Glutamatergic neuron (in vitro differentiated cells): ENCODE results near the gene LMO7. TPM values are rescaled to one million over a fixed set of nuclear protein-coding genes. Genes with fewer than 3 reads are reported as not detected.

Experiments used
- DNase-seq: peaks from one replicate; pipeline ENCODE4 v3.0.0; 2022
- H3K27ac Mint-ChIP-seq: one replicate; pipeline ENCODE4 v1.8.0; 2020; ENCODE audit warnings: mild to moderate bottlenecking, mixed read lengths, inconsistent platforms; ENCODE audit not compliant: unreplicated experiment
- H3K27me3 Mint-ChIP-seq: one replicate; pipeline ENCODE4 v1.8.0; 2020; ENCODE audit warnings: mild to moderate bottlenecking, moderate library complexity, mixed read lengths, inconsistent platforms; ENCODE audit not compliant: unreplicated experiment
- H3K36me3 Mint-ChIP-seq: one replicate; pipeline ENCODE4 v1.8.0; 2020; ENCODE audit warnings: mild to moderate bottlenecking, mixed read lengths, inconsistent platforms; ENCODE audit not compliant: unreplicated experiment
- H3K4me1 Mint-ChIP-seq: one replicate; pipeline ENCODE4 v1.8.0; 2020; ENCODE audit warnings: mild to moderate bottlenecking, low read depth, mixed read lengths, inconsistent platforms; ENCODE audit not compliant: unreplicated experiment
- H3K4me3 Mint-ChIP-seq: one replicate; pipeline ENCODE4 v1.8.0; 2020; ENCODE audit warnings: mild to moderate bottlenecking, mixed read lengths, inconsistent platforms; ENCODE audit not compliant: unreplicated experiment
- H3K9me3 Mint-ChIP-seq: one replicate; pipeline ENCODE4 v1.8.0; 2020; ENCODE audit warnings: mild to moderate bottlenecking, moderate library complexity, mixed read lengths, inconsistent platforms; ENCODE audit not compliant: unreplicated experiment
- CTCF ChIP-seq: fragments of 200-600 bp; sonication (generic); IDR thresholded peaks from one replicate; pipeline ENCODE4 v1.5.0; 2021; ENCODE audit not compliant: partially characterized antibody, unreplicated experiment
- total RNA-seq: library from RNA; stranded (reverse); fragmentation: NEBNext Ultra II Directional; extraction: Animal tissue kit (Norgen Biotek cat#: 25700); gene quantifications from one replicate; pipeline ENCODE4 v1.2.1, GENCODE V29; 2021; ENCODE audit not compliant: unreplicated experiment

The LMO7 gene
- total RNA-seq, 1 donor from 2014 or later: 5.0 TPM

GRCh38 chr13:75876142-75877050 lies 240.3 kb downstream of the LMO7 start:
- Mint-ChIP-seq H3K36me3 (no peaks in the 10 kb centered on the region), H3K4me1 (no peaks in the 10 kb centered on the region), H3K27me3 (no peaks in the 10 kb centered on the region), H3K9me3 (no peaks in the 10 kb centered on the region), H3K27ac (no peak overlapping the region), H3K4me3 (no peak overlapping the region)
- DNase-seq: peak; percentile 66
- peak; percentile 90 for TF ChIP-seq CTCF

GRCh38 chr13:75877071-75877470 lies 240.9 kb downstream of the LMO7 start:
- TF ChIP-seq CTCF: no peak

GRCh38 chr13:75879656-75880055 lies 243.5 kb downstream of the LMO7 start:
- no peaks in the 10 kb centered on the region for H3K9me3 Mint-ChIP-seq
- no peaks in the 10 kb centered on the region for H3K4me1 Mint-ChIP-seq
- H3K4me3 Mint-ChIP-seq: no peak overlapping the region
- DNase-seq: no peak
- no peaks in the 10 kb centered on the region for H3K27me3 Mint-ChIP-seq
- no peaks in the 10 kb centered on the region for H3K36me3 Mint-ChIP-seq
- no peak overlapping the region for H3K27ac Mint-ChIP-seq
- TF ChIP-seq CTCF: no peak

More at GRCh38 chr13:75877071-75877470, 240.9 kb downstream of the LMO7 start:
- no peaks in the 10 kb centered on the region for H3K27me3 Mint-ChIP-seq
- no peaks in the 10 kb centered on the region for H3K36me3 Mint-ChIP-seq
- DNase-seq: no peak
- no peak overlapping the region for H3K27ac Mint-ChIP-seq
- no peak overlapping the region for H3K4me3 Mint-ChIP-seq
- no peaks in the 10 kb centered on the region for H3K9me3 Mint-ChIP-seq
- no peaks in the 10 kb centered on the region for H3K4me1 Mint-ChIP-seq

- Mint-ChIP-seq H3K4me3 (no peak overlapping the region), H3K27me3 (no peaks in the 10 kb centered on the region), H3K36me3 (no peaks in the 10 kb centered on the region), H3K27ac (no peak overlapping the region), H3K4me1 (no peaks in the 10 kb centered on the region), H3K9me3 (no peaks in the 10 kb centered on the region)
- TF ChIP-seq CTCF: no peak
- DNase-seq: no peak
Measured at GRCh38 chr13:75881109-75881775, 245.1 kb downstream of the LMO7 start.

GRCh38 chr13:75882261-75882660 lies 246.1 kb downstream of the LMO7 start:
- Mint-ChIP-seq H3K27me3 (no peaks in the 10 kb centered on the region), H3K4me3 (no peak overlapping the region), H3K36me3 (no peaks in the 10 kb centered on the region), H3K27ac (no peak overlapping the region), H3K4me1 (no peaks in the 10 kb centered on the region), H3K9me3 (no peaks in the 10 kb centered on the region)
- DNase-seq: no peak
- no peak for TF ChIP-seq CTCF
